A673 (cell line): ENCODE data around the gene GRK6. TPM values are rescaled to one million over a fixed set of nuclear protein-coding genes. Genes with fewer than 3 reads are reported as not detected.

Source experiments
- BruUV-seq: library from RNA; stranded (reverse); fragments of 400-500 nt; replicated peaks from 2 replicates; lab custom pipeline; 2021; lab: Mats Ljungman, UMichigan
- CTCF ChIA-PET: fragments of 300-600 bp; sonication (Branson Sonifier 250); formaldehyde crosslinking; loops from one replicate; lab custom pipeline; 2022; ENCODE audit warnings: antibody characterized with exemption; lab: Charles Lee
- POLR2A ChIA-PET: fragments of 300-600 bp; sonication (Branson Sonifier 250); formaldehyde crosslinking; loops from one replicate; lab custom pipeline; 2022; ENCODE audit warnings: antibody characterized with exemption; ENCODE audit not compliant: low non-redundant PET; lab: Charles Lee
- DNase-seq: peaks from one replicate; pipeline ENCODE4 v3.0.0-alpha.2; 2015; ENCODE audit warnings: low spot score
- H3K27ac ChIP-seq: fragments of 200-600 bp; sonication (generic); 2 replicates; pipeline ENCODE4 v1.5.1; 2016; ENCODE audit warnings: mixed run types, low read depth, mild to moderate bottlenecking, mixed read lengths, antibody characterized with exemption, low read length; ENCODE audit not compliant: poor library complexity, severe bottlenecking
- H3K27me3 ChIP-seq: fragments of 200-600 bp; sonication (generic); replicated peaks from 2 replicates; pipeline ENCODE4 v1.6.1; 2017; ENCODE audit warnings: mixed run types, low read depth, mild to moderate bottlenecking, mixed read lengths, antibody characterized with exemption, low read length; ENCODE audit not compliant: insufficient read depth, poor library complexity
- H3K36me3 ChIP-seq: fragments of 200-600 bp; sonication (generic); 2 replicates; pipeline ENCODE4 v1.6.1; 2016; ENCODE audit warnings: mixed run types, mild to moderate bottlenecking, mixed read lengths, antibody characterized with exemption, low read length; ENCODE audit not compliant: insufficient read depth, poor library complexity, severe bottlenecking
- H3K4me1 ChIP-seq: fragments of 200-600 bp; sonication (generic); 2 replicates; pipeline ENCODE4 v1.6.1; 2017; ENCODE audit warnings: mixed run types, mild to moderate bottlenecking, mixed read lengths, antibody characterized with exemption, low read length; ENCODE audit not compliant: insufficient read depth, poor library complexity, severe bottlenecking
- H3K4me3 ChIP-seq: fragments of 200-600 bp; sonication (generic); 2 replicates; pipeline ENCODE4 v1.5.1; 2016; ENCODE audit warnings: low read depth, mixed run types, mild to moderate bottlenecking, mixed read lengths, low read length; ENCODE audit not compliant: poor library complexity, severe bottlenecking
- H3K9me3 ChIP-seq: fragments of 200-600 bp; sonication (generic); 2 replicates; pipeline ENCODE4 v1.6.1; 2016; ENCODE audit warnings: mixed run types, low read depth, mild to moderate bottlenecking, mixed read lengths, antibody characterized with exemption, low read length; ENCODE audit not compliant: poor library complexity, severe bottlenecking
- EZH2 ChIP-seq: fragments of 200-600 bp; sonication (generic); IDR thresholded peaks from 2 replicates; pipeline ENCODE4 v1.6.1; 2017; ENCODE audit warnings: borderline replicate concordance, low read depth, mild to moderate bottlenecking, mixed read lengths, antibody characterized with exemption, low read length; ENCODE audit not compliant: poor library complexity, severe bottlenecking
- intact Hi-C: fragments of 100-400 bp; cut with micrococcal nuclease; formaldehyde crosslinking; loops from one replicate; pipeline ENCODE4 v1.10.0; 2022; ENCODE audit not compliant: unreplicated experiment
- total RNA-seq: library from RNA; stranded (reverse); gene quantifications from 2 replicates; pipeline ENCODE4 v1.2.3, GENCODE V29; 2021
- TF ChIP-seq, protein P1 (sequence below): fragments of 300-800, 200-600 bp; sonication (generic); conservative IDR thresholded peaks from 2 replicates; pipeline ENCODE4 v1.5.1; 2017; ENCODE audit warnings: low read depth, mild to moderate bottlenecking, antibody characterized with exemption, low read length, moderate library complexity, mixed read lengths

GRK6 gene
- total RNA-seq, 1 experiment from 2014 or later, result 32.1 TPM

DNA sequence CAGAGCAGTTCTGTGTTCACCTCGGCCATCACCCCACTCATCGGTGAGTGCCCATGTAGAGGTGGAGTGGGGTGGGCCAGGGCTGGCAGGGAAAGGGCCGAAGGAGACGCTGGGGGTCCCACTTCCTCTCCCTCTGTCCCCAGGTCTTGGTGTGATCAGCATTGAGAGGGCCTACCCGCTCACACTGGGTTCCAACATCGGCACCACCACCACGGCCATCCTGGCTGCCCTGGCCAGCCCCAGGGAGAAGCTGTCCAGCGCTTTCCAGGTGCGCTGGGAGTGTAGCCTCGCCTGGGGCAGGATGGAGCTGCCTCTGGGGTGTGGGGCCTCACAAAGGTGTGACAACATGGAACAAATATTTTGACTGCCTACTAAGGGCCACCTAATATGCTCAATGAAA, 29.7 kb upstream of the GRK6 start:
- CTCF ChIA-PET, result no interaction called here
- intact Hi-C loops, result no loop called here
- no peak for TF ChIP-seq EZH2
- TF ChIP-seq, protein P1, sequence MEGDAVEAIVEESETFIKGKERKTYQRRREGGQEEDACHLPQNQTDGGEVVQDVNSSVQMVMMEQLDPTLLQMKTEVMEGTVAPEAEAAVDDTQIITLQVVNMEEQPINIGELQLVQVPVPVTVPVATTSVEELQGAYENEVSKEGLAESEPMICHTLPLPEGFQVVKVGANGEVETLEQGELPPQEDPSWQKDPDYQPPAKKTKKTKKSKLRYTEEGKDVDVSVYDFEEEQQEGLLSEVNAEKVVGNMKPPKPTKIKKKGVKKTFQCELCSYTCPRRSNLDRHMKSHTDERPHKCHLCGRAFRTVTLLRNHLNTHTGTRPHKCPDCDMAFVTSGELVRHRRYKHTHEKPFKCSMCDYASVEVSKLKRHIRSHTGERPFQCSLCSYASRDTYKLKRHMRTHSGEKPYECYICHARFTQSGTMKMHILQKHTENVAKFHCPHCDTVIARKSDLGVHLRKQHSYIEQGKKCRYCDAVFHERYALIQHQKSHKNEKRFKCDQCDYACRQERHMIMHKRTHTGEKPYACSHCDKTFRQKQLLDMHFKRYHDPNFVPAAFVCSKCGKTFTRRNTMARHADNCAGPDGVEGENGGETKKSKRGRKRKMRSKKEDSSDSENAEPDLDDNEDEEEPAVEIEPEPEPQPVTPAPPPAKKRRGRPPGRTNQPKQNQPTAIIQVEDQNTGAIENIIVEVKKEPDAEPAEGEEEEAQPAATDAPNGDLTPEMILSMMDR, result no peak
- Histone ChIP-seq H3K9me3 (no peaks in the 10 kb centered on the region), H3K4me1 (peaks cover 1% of the 10 kb centered on the region), H3K27ac (no peak overlapping the region), H3K36me3 (no peaks in the 10 kb centered on the region), H3K4me3 (no peak overlapping the region), H3K27me3 (peaks cover 21% of the 10 kb centered on the region)
- POLR2A ChIA-PET, result no interaction called here
- no TSS peak for BruUV-seq
- DNase-seq, result no peak

DNA sequence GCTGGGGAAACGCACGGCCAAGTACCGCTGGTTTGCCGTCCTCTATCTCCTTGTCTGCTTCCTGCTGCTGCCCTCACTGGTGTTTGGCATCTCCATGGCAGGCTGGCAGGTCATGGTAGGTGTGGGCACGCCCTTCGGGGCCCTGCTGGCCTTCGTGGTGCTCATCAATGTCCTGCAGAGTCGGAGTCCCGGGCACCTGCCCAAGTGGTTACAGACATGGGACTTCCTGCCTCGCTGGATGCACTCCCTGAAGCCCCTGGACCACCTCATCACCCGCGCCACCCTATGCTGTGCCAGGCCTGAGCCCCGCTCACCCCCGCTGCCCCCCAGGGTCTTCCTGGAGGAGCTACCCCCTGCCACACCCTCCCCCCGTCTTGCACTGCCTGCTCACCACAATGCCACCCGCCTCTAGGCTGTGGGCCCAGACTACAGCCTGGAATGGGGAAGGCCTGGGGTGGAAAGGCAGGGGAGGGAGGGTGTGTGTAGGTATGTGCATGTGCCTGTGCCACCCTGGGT, 28.5 kb upstream of the GRK6 start:
- no TSS peak for BruUV-seq
- ChIA-PET CTCF (no interaction called here), POLR2A (no interaction called here)
- intact Hi-C loops, result no loop called here
- H3K27ac ChIP-seq, result no peak overlapping the region
- H3K4me3 ChIP-seq, result no peak overlapping the region
- peaks cover 33% of the 10 kb centered on the region for H3K27me3 ChIP-seq
- TF ChIP-seq, protein P1, result no peak
- TF ChIP-seq EZH2, result no peak
- no peak for DNase-seq
- peaks cover 7% of the 10 kb centered on the region for H3K4me1 ChIP-seq
- no peaks in the 10 kb centered on the region for H3K36me3 ChIP-seq
- no peaks in the 10 kb centered on the region for H3K9me3 ChIP-seq

DNA sequence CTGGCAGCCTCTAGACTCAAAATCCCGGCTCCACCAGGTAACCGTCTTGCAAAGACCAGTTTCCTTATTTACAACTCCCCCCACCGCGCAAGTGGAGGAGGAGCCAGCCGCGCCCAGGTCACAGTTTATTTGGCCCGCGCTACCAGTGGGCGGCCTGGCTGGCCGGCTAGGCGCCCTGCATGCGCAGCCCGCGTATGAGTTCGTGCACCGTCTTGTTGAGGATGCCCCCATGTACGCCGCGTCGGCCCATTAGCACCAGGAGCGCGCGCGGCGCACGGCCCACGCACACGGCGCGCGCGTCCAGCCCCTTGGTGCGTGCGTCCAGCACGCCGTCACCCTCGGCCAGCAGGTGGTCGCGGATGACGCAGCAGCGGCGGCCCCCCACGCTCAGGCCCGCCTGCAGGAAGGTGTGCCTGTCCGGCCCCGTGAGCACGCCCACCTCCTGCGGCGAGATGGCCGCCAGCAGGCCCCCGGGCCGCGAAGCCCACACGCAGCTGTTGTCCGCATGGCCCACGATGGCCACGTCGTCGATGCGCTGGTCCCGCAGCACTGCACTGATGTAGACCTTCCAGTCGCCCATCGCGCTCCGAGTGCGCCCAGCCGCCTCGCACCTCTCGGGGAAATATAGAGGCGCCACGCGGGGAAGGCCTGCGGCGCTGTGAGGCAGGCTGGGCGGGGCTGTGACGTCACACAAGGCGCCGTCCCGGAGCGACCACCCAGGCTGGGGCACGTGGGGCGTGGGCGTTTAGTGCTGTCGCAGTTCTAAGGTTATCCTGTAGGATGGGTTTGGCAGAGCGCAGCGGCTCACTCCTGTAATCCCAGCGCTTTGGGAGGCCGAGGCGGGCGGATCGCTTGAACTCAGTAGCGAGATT, 26.2 kb upstream of the GRK6 start, which contains the start of gene PFN3:
TSS of gene PFN3 (minus strand) at position 665 of the 872 bp plus-strand sequence. CDS start at position 580, 85 bp downstream.
- TF ChIP-seq EZH2, result no peak
- TF ChIP-seq, protein P1, result no peak
- no TSS peak for BruUV-seq
- Histone ChIP-seq H3K27me3 (peaks cover 44% of the 10 kb centered on the region), H3K27ac (no peak within 1 kb of the TSS), H3K36me3 (no peaks in the 10 kb centered on the region), H3K9me3 (no peaks in the 10 kb centered on the region), H3K4me3 (no peak within 1 kb of the TSS), H3K4me1 (peaks cover 18% of the 10 kb centered on the region)
- DNase-seq, result peak; percentile 53
- intact Hi-C loops, result no loop called here
- ChIA-PET CTCF (no interaction called here), POLR2A (no interaction called here)
